ENCODE results near the gene CDH4. TPM values are rescaled to one million over a fixed set of nuclear protein-coding genes. Genes with fewer than 3 reads are reported as not detected.

Gene CDH4
- total and polyA plus RNA-seq, 2 of the 4 experiments (the other 2 are of a cell fraction): 1.6 to 3.5 TPM

DNA sequence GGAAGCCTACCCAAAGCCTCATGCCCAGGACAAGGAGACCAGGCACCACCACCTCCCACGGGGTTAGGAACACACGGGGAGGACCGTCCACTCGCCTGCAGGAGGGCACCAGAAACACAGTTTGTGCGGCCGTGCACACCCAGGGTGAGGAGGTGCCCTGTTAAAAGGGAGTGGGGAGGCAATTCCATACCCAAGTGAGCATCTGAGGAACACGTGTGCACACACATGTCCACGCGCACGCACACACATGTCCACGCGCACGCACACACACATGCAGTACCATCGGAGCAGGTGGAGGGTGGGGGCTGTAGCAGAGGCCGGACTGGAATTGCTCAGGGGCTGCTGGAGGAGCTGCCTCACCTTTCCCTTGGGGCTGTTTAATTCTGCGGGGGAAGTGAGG, 554.3 kb downstream of the CDH4 start:
- DNase-seq (no peak), ATAC-seq (ENCODE audit: low read depth) (no peak)
- POLR2A ChIA-PET (ENCODE audit: unreplicated experiment): no interaction called here
- Histone ChIP-seq H3K9me3 (ENCODE audit: control insufficient read depth, insufficient read depth, low read length) (no peaks in the 10 kb centered on the region), H3K79me1 (ENCODE audit: low read depth in 1 of 2, low read length in 2 of 2) (no peaks in the 10 kb centered on the region), H3K27me3 (ENCODE audit: control insufficient read depth, insufficient read depth, low read length) (peaks cover 14% of the 10 kb centered on the region; the same call in 1 of the 2 replicates), H3K36me3 (ENCODE audit: control insufficient read depth, insufficient read depth, low read length) (no peaks in the 10 kb centered on the region), H4K91ac (ENCODE audit: insufficient read depth, low read depth, low read length) (no peak overlapping the region), H2BK5ac (ENCODE audit: low read depth, low read length, poor library complexity, severe bottlenecking) (no peak overlapping the region), H2AK9ac (replicated peaks; ENCODE audit: low read depth, low read length, poor library complexity) (no peak overlapping the region), H3K4me2 (ENCODE audit: low read depth, low read length) (no peak overlapping the region), H2BK15ac (ENCODE audit: low read depth, low read length) (no peak overlapping the region), H3K23ac (ENCODE audit: low read depth, low read length) (no peak overlapping the region), H3K9me1 (ENCODE audit: insufficient read depth, low read length) (no peaks in the 10 kb centered on the region), H3K27ac (ENCODE audit: insufficient read depth, low read length) (no peak overlapping the region), H2AK5ac (ENCODE audit: low read depth, low read length) (no peak overlapping the region), H2AFZ (replicated peaks; ENCODE audit: low read length, poor library complexity) (no peak overlapping the region), H3K14ac (replicated peaks; ENCODE audit: low read depth, low read length) (no peak overlapping the region), H3K4me3 (ENCODE audit: insufficient read depth, low read depth, low read length) (no peak overlapping the region), H4K5ac (ENCODE audit: low read depth, low read length) (no peak overlapping the region), H2BK120ac (ENCODE audit: low read depth, low read length) (no peak overlapping the region), H3K18ac (ENCODE audit: low read depth, low read length) (no peak overlapping the region), H2BK20ac (ENCODE audit: low read depth, low read length) (no peak overlapping the region), H3K9ac (ENCODE audit: low read depth, low read length) (no peak overlapping the region), H4K20me1 (ENCODE audit: insufficient read depth, low read length) (no peaks in the 10 kb centered on the region), H4K8ac (ENCODE audit: low read depth in 2 of 2, low read length in 2 of 2) (no peak overlapping the region), H3K4me1 (ENCODE audit: control insufficient read depth, insufficient read depth, low read length) (no peaks in the 10 kb centered on the region), H3K4ac (ENCODE audit: low read depth, low read length) (no peak overlapping the region), H3K56ac (ENCODE audit: extremely low read depth, insufficient read depth, low read length) (no peak overlapping the region)
- 96% methylated on average over 5 of the region's 16 CpGs; no CpG with 5 or more reads in 1 of the 2 experiments for WGBS, 2 experiments (ENCODE audit: extremely low coverage in 2 of 2, insufficient read length in 1 of 2)
- in situ Hi-C loops (cut with MboI; ENCODE audit: low sequenced_read_pairs) (no loop called here), dilution Hi-C loops (cut with HindIII; ENCODE audit: low sequenced_read_pairs, unreplicated experiment) (no loop called here), intact Hi-C loops (cut with micrococcal nuclease) (no loop called here)
- no TSS peak for BruUV-seq (replicated peaks)
- CTCF ChIA-PET: no interaction called here
- TF ChIP-seq POLR2A (IDR thresholded peaks at IDR 0.05; ENCODE audit: low read depth, low read length): no peak
- TF ChIP-seq CHD1 (IDR thresholded peaks at IDR 0.05; ENCODE audit: low read depth, low read length): no peak
- TF ChIP-seq, protein P1, sequence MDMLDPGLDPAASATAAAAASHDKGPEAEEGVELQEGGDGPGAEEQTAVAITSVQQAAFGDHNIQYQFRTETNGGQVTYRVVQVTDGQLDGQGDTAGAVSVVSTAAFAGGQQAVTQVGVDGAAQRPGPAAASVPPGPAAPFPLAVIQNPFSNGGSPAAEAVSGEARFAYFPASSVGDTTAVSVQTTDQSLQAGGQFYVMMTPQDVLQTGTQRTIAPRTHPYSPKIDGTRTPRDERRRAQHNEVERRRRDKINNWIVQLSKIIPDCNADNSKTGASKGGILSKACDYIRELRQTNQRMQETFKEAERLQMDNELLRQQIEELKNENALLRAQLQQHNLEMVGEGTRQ (IDR thresholded peaks at IDR 0.05; ENCODE audit: low read depth, low read length): no peak

Data from IMR-90 (cell line).